Mesenchymal stem cell (in vitro differentiated cells and primary cell): ENCODE data around the gene PHF3.

Source experiments
- DNase-seq: peaks from one replicate; pipeline ENCODE4 v3.0.0-alpha.2; 2013
- H2AFZ ChIP-seq: one replicate; pipeline ENCODE4 v1.6.1; 2013; ENCODE audit warnings: low read depth, mild to moderate bottlenecking, control low read depth, inconsistent platforms, low read length, moderate library complexity
- H2AK5ac ChIP-seq: 2 replicates; pipeline ENCODE4 v1.6.1; 2013; ENCODE audit warnings: low read length, moderate library complexity, mild to moderate bottlenecking, inconsistent platforms; ENCODE audit not compliant: severe bottlenecking
- H2BK120ac ChIP-seq: one replicate; pipeline ENCODE4 v1.6.1; 2013; ENCODE audit warnings: low read depth, mild to moderate bottlenecking, inconsistent platforms, low read length, moderate library complexity
- H2BK12ac ChIP-seq, 2 experiments: one replicate each; pipeline ENCODE4 v1.6.1; 2013; ENCODE audit warnings: inconsistent platforms in 2 of 2, low read length in 2 of 2, mild to moderate bottlenecking in 2 of 2, moderate library complexity in 2 of 2, control low read depth in 1 of 2
- H2BK15ac ChIP-seq: one replicate; pipeline ENCODE4 v1.6.1; 2013; ENCODE audit warnings: mild to moderate bottlenecking, low read depth, inconsistent platforms; ENCODE audit not compliant: poor library complexity, severe bottlenecking
- H2BK5ac ChIP-seq: 2 replicates; pipeline ENCODE4 v1.6.1; 2013; ENCODE audit warnings: low read depth, mild to moderate bottlenecking, low read length, control low read depth, inconsistent platforms; ENCODE audit not compliant: poor library complexity, severe bottlenecking
- H3K14ac ChIP-seq, 2 experiments: one replicate each; pipeline ENCODE4 v1.6.1; 2013; ENCODE audit warnings: inconsistent platforms in 2 of 2, low read length in 2 of 2, control low read depth in 1 of 2, mild to moderate bottlenecking in 1 of 2, moderate library complexity in 1 of 2
- H3K18ac ChIP-seq, 2 experiments: one replicate each; pipeline ENCODE4 v1.6.1; 2013; ENCODE audit warnings: inconsistent platforms in 2 of 2, low read length in 2 of 2, control low read depth in 1 of 2, low read depth in 1 of 2, mild to moderate bottlenecking in 1 of 2
- H3K23ac ChIP-seq, 2 experiments: one replicate each; pipeline ENCODE4 v1.6.1; 2013; ENCODE audit warnings: inconsistent platforms in 2 of 2, low read length in 2 of 2, mild to moderate bottlenecking in 2 of 2, moderate library complexity in 2 of 2, control low read depth in 1 of 2
- H3K27ac ChIP-seq: 2 replicates; pipeline ENCODE4 v1.5.1; 2013; ENCODE audit warnings: mild to moderate bottlenecking, moderate library complexity, low read length, control low read depth, inconsistent platforms; ENCODE audit not compliant: poor library complexity, severe bottlenecking
- H3K27me3 ChIP-seq, 2 experiments: 2 replicates each; pipeline versions ENCODE4 v1.6.1 to v1.7.0; 2013; ENCODE audit warnings: low read length in 2 of 2, mild to moderate bottlenecking in 2 of 2, moderate library complexity in 2 of 2, control low read depth in 1 of 2, inconsistent platforms in 1 of 2; ENCODE audit not compliant: control insufficient read depth in 1 of 2, insufficient read depth in 1 of 2
- H3K36me3 ChIP-seq, 2 experiments: 2 replicates each; pipeline versions ENCODE4 v1.6.1 to v1.7.0; 2013; ENCODE audit warnings: low read length in 2 of 2, control low read depth in 1 of 2, inconsistent platforms in 1 of 2, low read depth in 1 of 2, mild to moderate bottlenecking in 1 of 2; ENCODE audit not compliant: insufficient read depth in 2 of 2, control insufficient read depth in 1 of 2
- H3K4ac ChIP-seq, 2 experiments: one replicate each; pipeline ENCODE4 v1.6.1; 2013; ENCODE audit warnings: inconsistent platforms in 2 of 2, low read length in 2 of 2, mild to moderate bottlenecking in 2 of 2, moderate library complexity in 2 of 2, control low read depth in 1 of 2, low read depth in 1 of 2
- H3K4me1 ChIP-seq: 2 replicates; pipeline ENCODE4 v1.6.1; 2013; ENCODE audit warnings: low read depth, low read length, control low read depth; ENCODE audit not compliant: control insufficient read depth, insufficient read depth
- H3K4me2 ChIP-seq: 2 replicates; pipeline ENCODE4 v1.6.1; 2013; ENCODE audit warnings: low read length, mild to moderate bottlenecking, inconsistent platforms; ENCODE audit not compliant: poor library complexity, severe bottlenecking
- H3K4me3 ChIP-seq, 2 experiments: 2 replicates each; pipeline versions ENCODE4 v1.5.1 to v1.7.0; 2013; ENCODE audit warnings: low read length in 2 of 2, mild to moderate bottlenecking in 2 of 2, control low read depth in 1 of 2, low read depth in 1 of 2; ENCODE audit not compliant: insufficient read depth in 1 of 2
- H3K79me1 ChIP-seq: replicated peaks from 2 replicates; pipeline ENCODE4 v1.6.1; 2013; ENCODE audit warnings: mild to moderate bottlenecking, control low read depth, low read length, inconsistent platforms; ENCODE audit not compliant: poor library complexity, severe bottlenecking
- H3K9ac ChIP-seq: 2 replicates; pipeline ENCODE4 v1.7.0; 2013; ENCODE audit warnings: mild to moderate bottlenecking, low read length, moderate library complexity
- H3K9me3 ChIP-seq: 2 replicates; pipeline ENCODE4 v1.7.0; 2013; ENCODE audit warnings: mild to moderate bottlenecking, low read length; ENCODE audit not compliant: control insufficient read depth
- H4K8ac ChIP-seq: one replicate; pipeline ENCODE4 v1.6.1; 2013; ENCODE audit warnings: inconsistent platforms, mild to moderate bottlenecking, low read length, moderate library complexity
- H4K91ac ChIP-seq: one replicate; pipeline ENCODE4 v1.6.1; 2013; ENCODE audit warnings: mild to moderate bottlenecking, low read length, inconsistent platforms
- WGBS: methylation state at CpG from one replicate; pipeline ENCODE4 v1.1.7; 2013; ENCODE audit warnings: mixed read lengths; 5-methylcytosine and 5-hydroxymethylcytosine counted together

PHF3 gene

DNA sequence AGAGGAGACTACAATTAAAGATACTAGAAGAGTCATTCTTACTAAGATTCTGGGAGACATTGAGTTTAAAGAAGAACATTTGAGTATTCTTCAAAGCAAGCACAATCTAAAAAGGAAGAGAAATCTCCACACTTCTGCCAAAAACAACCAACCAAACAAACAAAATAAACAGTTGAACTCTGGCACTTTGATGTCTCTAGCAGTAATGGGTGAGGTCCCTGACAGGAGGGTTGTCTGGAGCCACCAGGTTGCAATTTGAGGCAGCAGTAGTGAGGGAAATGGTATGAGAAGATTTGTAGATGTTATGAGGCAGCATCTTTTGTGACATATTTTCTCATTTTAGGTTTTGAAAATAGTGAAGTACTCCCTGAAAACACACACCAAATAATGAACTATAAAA, 108.1 kb downstream of the PHF3 start:
- no peaks in the 10 kb centered on the region for H3K27me3 ChIP-seq
- no peak overlapping the region for H3K23ac ChIP-seq
- H3K36me3 ChIP-seq = no peaks in the 10 kb centered on the region
- DNase-seq = no peak
- H4K8ac ChIP-seq = no peak overlapping the region
- H2BK15ac ChIP-seq = no peak overlapping the region
- H2BK5ac ChIP-seq = no peak overlapping the region
- H3K79me1 ChIP-seq = no peaks in the 10 kb centered on the region
- H3K4me2 ChIP-seq = no peak overlapping the region
- no peak overlapping the region for H2BK120ac ChIP-seq
- H2AK5ac ChIP-seq = no peak overlapping the region
- H3K9ac ChIP-seq = no peak overlapping the region
- no peak overlapping the region for H3K4ac ChIP-seq
- H4K91ac ChIP-seq = no peak overlapping the region
- H2BK12ac ChIP-seq = no peak overlapping the region
- H2AFZ ChIP-seq = no peak overlapping the region
- H3K18ac ChIP-seq = no peak overlapping the region
- H3K14ac ChIP-seq = no peak overlapping the region
- H3K4me1 ChIP-seq = no peaks in the 10 kb centered on the region
- no peak overlapping the region for H3K27ac ChIP-seq
- H3K9me3 ChIP-seq = peaks cover 4% of the 10 kb centered on the region
- no peak overlapping the region for H3K4me3 ChIP-seq

DNA sequence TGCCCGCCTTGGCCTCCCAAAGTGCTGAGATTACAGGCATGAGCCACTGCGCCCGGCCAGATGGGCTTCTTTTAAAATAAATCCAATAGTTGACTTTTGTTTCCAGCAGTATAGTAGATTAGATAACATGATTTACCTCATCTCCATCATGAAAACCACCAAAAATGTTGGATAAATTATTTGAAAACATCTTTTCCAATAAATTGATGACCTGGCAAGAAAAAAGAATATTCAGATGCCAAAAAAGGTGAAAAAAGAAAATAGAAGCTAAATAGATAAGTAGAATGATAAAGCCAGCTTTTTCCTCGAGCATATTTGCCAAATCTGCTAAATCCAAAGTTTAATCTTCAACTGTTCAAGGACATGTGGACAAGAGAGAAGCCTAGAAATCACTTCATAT, 109.2 kb downstream of the PHF3 start:
- Histone ChIP-seq H3K27me3 (no peaks in the 10 kb centered on the region), H3K9ac (no peak overlapping the region), H3K27ac (no peak overlapping the region), H3K4me3 (no peak overlapping the region), H2AK5ac (no peak overlapping the region), H2BK120ac (no peak overlapping the region), H3K14ac (no peak overlapping the region), H2BK5ac (no peak overlapping the region), H3K4ac (no peak overlapping the region), H3K4me2 (no peak overlapping the region), H4K8ac (no peak overlapping the region), H3K9me3 (peaks cover 4% of the 10 kb centered on the region), H3K18ac (no peak overlapping the region), H4K91ac (no peak overlapping the region), H2BK15ac (no peak overlapping the region), H2BK12ac (no peak overlapping the region), H2AFZ (no peak overlapping the region), H3K79me1 (no peaks in the 10 kb centered on the region), H3K4me1 (no peaks in the 10 kb centered on the region), H3K23ac (no peak overlapping the region), H3K36me3 (peaks cover 0 to 4% of the 10 kb centered on the region in 2 experiments)
- no peak for DNase-seq
- WGBS = 100% methylated on average over 2 of the region's 4 CpGs

DNA sequence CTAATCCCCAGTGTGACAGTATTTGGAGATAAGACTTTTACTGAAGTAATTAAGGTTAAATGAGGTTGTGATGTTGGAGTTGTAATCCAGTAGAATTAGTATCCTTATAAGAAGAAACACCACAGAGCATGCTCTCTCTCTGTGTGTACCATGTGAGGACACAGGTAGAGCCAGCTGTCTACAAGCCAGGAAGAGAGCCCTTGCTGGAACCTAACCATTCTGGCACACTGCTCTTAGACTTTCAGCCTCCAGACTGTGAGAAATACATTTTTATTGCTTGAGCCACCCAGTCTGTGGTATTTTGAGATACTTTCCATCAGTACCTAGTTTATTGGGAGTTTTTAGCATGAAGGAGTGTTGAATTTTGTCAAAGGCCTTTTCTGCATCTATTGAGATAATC, 110.2 kb downstream of the PHF3 start:
- DNase-seq = no peak

GRCh38 chr6:63750400-63750799, 114.8 kb downstream of the PHF3 start:
- peaks cover 4% of the 10 kb centered on the region for H3K9me3 ChIP-seq
- H3K4me2 ChIP-seq = no peak overlapping the region
- no peak overlapping the region for H2AK5ac ChIP-seq
- no CpG with 5 or more reads among the region's 2 CpGs for WGBS
- H2BK12ac ChIP-seq = no peak overlapping the region
- no peak overlapping the region for H3K9ac ChIP-seq
- H2BK15ac ChIP-seq = no peak overlapping the region
- DNase-seq = no peak
- no peak overlapping the region for H2BK120ac ChIP-seq
- no peak overlapping the region for H3K4ac ChIP-seq
- H3K4me3 ChIP-seq = no peak overlapping the region
- no peaks in the 10 kb centered on the region for H3K27me3 ChIP-seq
- H4K8ac ChIP-seq = no peak overlapping the region
- no peak overlapping the region for H3K23ac ChIP-seq
- H2BK5ac ChIP-seq = no peak overlapping the region
- no peak overlapping the region for H3K27ac ChIP-seq
- H3K4me1 ChIP-seq = no peaks in the 10 kb centered on the region
- H4K91ac ChIP-seq = no peak overlapping the region
- H3K18ac ChIP-seq = no peak overlapping the region
- no peak overlapping the region for H3K14ac ChIP-seq
- no peaks in the 10 kb centered on the region for H3K79me1 ChIP-seq
- H3K36me3 ChIP-seq = peaks cover 4 to 6% of the 10 kb centered on the region in 2 experiments
- no peak overlapping the region for H2AFZ ChIP-seq

More for the DNA sequence above, 110.2 kb downstream of the PHF3 start:
- no peak overlapping the region for H3K4ac ChIP-seq
- H3K36me3 ChIP-seq = peaks cover 3 to 4% of the 10 kb centered on the region in 2 experiments
- H3K23ac ChIP-seq = no peak overlapping the region
- H4K8ac ChIP-seq = no peak overlapping the region
- H3K4me2 ChIP-seq = no peak overlapping the region
- no peak overlapping the region for H3K27ac ChIP-seq
- H2BK120ac ChIP-seq = no peak overlapping the region
- H2BK15ac ChIP-seq = no peak overlapping the region
- no peak overlapping the region for H3K9ac ChIP-seq
- no peaks in the 10 kb centered on the region for H3K4me1 ChIP-seq
- H3K79me1 ChIP-seq = no peaks in the 10 kb centered on the region
- no peak overlapping the region for H3K18ac ChIP-seq
- H2AK5ac ChIP-seq = no peak overlapping the region
- H3K4me3 ChIP-seq = no peak overlapping the region
- peaks cover 4% of the 10 kb centered on the region for H3K9me3 ChIP-seq
- H4K91ac ChIP-seq = no peak overlapping the region
- no peak overlapping the region for H2BK5ac ChIP-seq
- no peak overlapping the region for H3K14ac ChIP-seq
- no peak overlapping the region for H2AFZ ChIP-seq
- no peak overlapping the region for H2BK12ac ChIP-seq
- no peaks in the 10 kb centered on the region for H3K27me3 ChIP-seq
